Rectal smooth muscle tissue (tissue), 1 donor: ENCODE measurements around the gene CDKN1B.

ENCODE experiments used
- H3K27ac ChIP-seq: one replicate; pipeline ENCODE4 v1.7.0; 2013; ENCODE audit warnings: low read depth, low read length, inconsistent platforms
- H3K27me3 ChIP-seq: one replicate; pipeline ENCODE4 v1.7.0; 2013; ENCODE audit warnings: low read length; ENCODE audit not compliant: control insufficient read depth, insufficient read depth
- H3K36me3 ChIP-seq: one replicate; pipeline ENCODE4 v1.7.0; 2013; ENCODE audit warnings: low read length; ENCODE audit not compliant: control insufficient read depth, insufficient read depth
- H3K4me1 ChIP-seq: one replicate; pipeline ENCODE4 v1.7.0; 2013; ENCODE audit warnings: low read length; ENCODE audit not compliant: control insufficient read depth, insufficient read depth
- H3K4me3 ChIP-seq: one replicate; pipeline ENCODE4 v1.7.0; 2013; ENCODE audit warnings: low read length
- H3K9ac ChIP-seq: one replicate; pipeline ENCODE4 v1.7.0; 2013; ENCODE audit warnings: low read length

The CDKN1B gene

DNA sequence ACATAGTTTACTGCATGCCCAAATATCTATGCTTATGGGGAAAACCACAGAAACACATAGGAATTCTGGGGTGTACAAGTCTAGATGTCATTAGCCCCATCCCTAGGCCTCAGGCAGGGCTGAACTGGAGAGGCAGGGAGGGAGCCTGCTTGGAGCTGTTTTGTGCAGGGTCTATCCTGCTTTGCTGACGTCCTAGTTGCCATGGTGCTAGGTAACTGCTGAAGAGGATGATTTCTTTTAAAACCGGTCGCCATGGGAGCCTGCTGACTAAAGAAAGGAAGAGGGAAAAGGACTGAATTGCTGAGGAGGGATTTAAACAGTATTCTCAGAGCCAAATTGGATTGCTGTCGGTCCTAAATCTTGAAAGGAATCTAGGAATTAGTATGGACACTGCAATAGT, 31.9 kb upstream of the CDKN1B start:
- Histone ChIP-seq H3K4me1 (no peaks in the 10 kb centered on the region), H3K36me3 (no peaks in the 10 kb centered on the region), H3K27me3 (no peaks in the 10 kb centered on the region), H3K4me3 (no peak overlapping the region), H3K9ac (no peak overlapping the region), H3K27ac (no peak overlapping the region)

DNA sequence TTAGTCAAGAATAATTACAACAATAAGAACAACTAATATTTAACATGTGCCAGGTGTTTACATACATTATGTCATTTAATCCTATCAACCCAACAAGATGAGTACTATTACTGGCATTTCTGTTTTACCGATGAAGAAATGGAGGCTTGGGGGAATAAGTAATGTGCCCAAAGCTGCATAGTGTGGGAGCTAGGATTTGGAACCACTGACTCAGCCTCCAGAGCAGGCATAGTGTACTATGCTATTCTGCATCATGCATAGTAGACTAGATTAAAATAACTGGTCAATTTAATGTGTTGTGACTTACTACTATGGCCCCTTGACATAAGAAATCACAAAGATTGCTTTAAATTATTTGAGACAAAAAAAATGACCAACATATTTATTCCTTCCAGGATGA, 30.7 kb upstream of the CDKN1B start:
- Histone ChIP-seq H3K9ac (no peak overlapping the region), H3K4me1 (no peaks in the 10 kb centered on the region), H3K27me3 (no peaks in the 10 kb centered on the region), H3K4me3 (no peak overlapping the region), H3K36me3 (no peaks in the 10 kb centered on the region), H3K27ac (no peak overlapping the region)

DNA sequence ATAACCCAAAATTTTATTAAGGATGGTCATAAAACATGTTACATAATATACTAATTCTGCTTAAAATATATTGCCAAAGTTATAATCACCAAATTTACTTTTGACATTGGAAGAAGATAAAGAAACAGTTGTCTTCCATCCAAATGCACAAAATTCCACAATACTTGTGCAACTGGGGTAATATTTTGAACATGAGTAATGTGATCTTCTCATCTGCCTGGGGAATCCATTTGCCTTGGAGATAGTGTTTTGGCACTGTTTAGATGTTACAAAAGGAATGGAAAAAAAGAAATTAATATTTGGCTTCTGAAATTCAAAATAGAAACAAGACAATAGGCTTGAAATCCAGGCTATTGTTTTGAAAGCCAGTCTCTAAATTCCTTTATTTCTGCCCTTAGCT, 30.2 kb upstream of the CDKN1B start:
- no peak overlapping the region for H3K27ac ChIP-seq
- H3K4me3 ChIP-seq = no peak overlapping the region
- H3K27me3 ChIP-seq = no peaks in the 10 kb centered on the region
- no peaks in the 10 kb centered on the region for H3K36me3 ChIP-seq
- H3K9ac ChIP-seq = no peak overlapping the region
- H3K4me1 ChIP-seq = no peaks in the 10 kb centered on the region

DNA sequence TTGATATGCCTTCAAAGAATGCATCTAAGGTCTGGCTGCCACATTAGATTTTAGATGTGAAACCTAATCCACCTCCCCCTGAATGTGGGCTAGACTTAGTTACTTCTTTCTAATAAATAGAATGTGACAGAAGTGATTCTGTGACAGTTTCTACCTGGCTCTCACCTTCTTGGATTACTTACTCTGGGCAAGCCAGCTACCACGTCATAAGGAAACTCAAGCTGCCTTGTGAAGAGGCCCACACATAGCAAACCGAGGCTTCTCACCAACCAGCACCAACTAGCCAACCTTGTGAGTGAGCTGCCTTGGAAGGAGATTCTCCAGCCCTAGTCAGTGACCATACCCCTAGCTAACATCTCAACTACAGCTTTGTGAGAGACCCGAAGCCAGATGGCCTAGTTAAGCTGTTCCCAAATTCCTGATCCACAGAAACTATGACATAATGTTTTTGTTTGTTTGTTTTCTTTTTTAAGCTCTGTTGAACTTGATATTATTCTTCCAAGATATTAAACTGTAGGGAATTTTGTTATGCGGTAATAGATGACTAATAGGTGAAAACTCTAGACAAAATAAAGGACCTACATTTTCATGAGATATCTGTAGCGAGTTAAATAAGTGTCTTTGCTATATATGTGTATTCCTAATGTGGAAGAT, 27.4 kb upstream of the CDKN1B start:
- no peaks in the 10 kb centered on the region for H3K4me1 ChIP-seq
- no peak overlapping the region for H3K4me3 ChIP-seq
- no peak overlapping the region for H3K9ac ChIP-seq

DNA sequence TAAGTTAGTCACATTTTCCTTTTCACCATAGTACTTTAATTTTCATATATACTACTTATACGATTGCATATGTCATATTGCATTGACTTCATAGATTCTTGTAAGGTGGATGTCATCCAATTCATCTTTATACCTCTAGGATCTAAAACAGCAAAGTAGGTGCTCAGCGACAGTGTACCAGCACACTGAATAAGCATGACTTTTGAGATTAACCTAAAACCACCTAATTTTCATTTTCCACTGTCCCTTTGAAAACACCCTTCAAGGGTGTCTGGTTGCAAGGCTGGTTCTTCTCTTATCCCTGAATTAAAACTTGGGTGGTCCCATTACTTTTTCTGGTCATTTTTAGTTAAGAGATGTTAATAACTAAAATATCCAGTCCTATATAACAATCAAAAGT, 25.6 kb upstream of the CDKN1B start:
- no peak overlapping the region for H3K27ac ChIP-seq
- no peak overlapping the region for H3K9ac ChIP-seq
- H3K27me3 ChIP-seq = no peaks in the 10 kb centered on the region
- H3K4me3 ChIP-seq = no peak overlapping the region
- no peaks in the 10 kb centered on the region for H3K36me3 ChIP-seq
- H3K4me1 ChIP-seq = no peaks in the 10 kb centered on the region

More for the DNA sequence above, 27.4 kb upstream of the CDKN1B start:
- Histone ChIP-seq H3K36me3 (no peaks in the 10 kb centered on the region), H3K27ac (no peak overlapping the region), H3K27me3 (no peaks in the 10 kb centered on the region)

DNA sequence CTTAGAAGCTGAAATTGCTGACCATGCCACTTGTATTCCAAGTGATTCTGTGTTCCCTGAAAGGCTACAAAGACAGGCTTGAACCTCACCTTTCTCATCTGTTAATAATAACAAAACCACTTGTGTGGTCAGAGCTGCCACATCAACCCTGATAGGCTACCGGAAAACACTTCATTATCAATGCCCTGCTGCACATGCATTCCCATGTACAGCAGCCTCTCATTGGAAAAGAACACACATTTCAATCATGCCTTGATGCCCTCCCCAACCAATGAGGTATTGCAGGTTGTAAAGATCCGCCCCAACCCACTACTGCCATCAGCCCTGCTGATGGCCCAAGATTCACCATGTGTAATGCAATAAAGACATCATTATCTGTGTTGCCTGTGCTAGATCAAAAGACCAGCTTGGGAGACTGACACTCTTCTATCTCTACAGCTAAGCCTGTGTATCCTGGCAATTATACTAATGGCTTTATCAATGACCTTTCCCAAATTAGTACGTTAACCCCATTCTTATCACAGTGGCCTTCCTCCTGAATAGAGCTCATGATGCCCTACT, 24.0 kb upstream of the CDKN1B start:
- Histone ChIP-seq H3K27me3 (no peaks in the 10 kb centered on the region), H3K9ac (no peak overlapping the region), H3K4me1 (no peaks in the 10 kb centered on the region), H3K27ac (no peak overlapping the region), H3K4me3 (no peak overlapping the region), H3K36me3 (no peaks in the 10 kb centered on the region)

DNA sequence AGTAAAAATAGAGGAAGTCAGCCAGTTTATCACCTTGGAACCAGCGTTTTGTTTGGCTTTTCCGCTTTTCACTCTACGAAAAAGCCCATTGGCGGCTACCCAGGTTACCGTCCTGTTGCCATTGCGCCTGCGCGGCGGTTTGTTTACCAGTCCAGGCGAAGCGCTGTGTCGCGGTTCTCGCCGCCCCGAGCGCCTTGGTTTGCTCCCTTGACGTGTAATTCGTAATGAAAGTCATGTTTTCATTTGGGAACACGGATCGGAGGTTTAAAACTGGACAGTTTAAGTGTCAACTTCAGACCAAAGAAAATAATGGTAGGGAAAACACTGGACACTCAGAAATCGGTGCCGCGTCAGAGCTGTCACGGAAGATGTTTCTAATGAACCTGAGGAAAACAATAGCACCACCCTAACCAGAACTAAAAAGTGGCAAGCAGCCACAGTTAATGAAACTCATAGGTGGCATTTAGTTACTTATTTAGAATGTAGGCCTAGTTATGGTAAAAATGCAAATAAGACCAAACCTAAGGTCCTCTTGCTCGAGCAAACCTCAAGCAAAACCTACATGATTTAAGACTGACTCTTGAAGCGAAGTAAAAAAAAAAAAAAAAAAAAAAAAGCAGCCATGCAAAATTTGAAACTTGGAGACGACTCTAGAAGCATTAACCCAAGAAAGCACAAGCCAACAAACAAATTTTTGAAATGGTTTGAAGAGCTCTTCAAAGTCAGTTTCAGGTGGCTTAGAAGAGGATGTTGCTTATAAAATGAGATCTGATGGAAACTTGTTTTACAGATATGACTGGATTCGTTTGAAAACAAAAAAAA, 20.4 kb upstream of the CDKN1B start:
- Histone ChIP-seq H3K27me3 (no peaks in the 10 kb centered on the region), H3K36me3 (no peaks in the 10 kb centered on the region), H3K27ac (peak overlapping the region; percentile 92), H3K9ac (peak overlapping the region; percentile 74), H3K4me3 (peak overlapping the region; percentile 76), H3K4me1 (no peaks in the 10 kb centered on the region)

DNA sequence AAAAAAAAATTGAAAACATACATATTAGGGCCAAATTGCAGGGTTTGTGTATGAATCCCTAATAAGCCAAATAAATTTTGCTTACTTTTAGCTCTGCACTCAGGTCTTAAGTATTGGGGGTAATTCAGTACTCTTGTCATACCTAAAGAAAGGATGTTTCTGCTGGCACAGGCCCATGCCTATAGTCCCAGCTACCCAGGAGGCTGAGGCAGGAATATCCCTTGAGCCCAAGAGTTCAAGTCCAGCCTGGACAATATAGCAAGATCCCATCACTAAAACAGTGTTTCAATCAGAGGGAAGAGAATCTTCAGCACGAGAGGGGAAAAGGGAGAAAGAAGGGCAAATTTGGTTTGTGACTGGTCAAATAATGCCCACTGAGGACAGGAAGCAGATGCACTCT, 17.8 kb upstream of the CDKN1B start:
- Histone ChIP-seq H3K4me1 (no peaks in the 10 kb centered on the region), H3K9ac (no peak overlapping the region), H3K4me3 (no peak overlapping the region), H3K36me3 (no peaks in the 10 kb centered on the region), H3K27ac (no peak overlapping the region), H3K27me3 (no peaks in the 10 kb centered on the region)

DNA sequence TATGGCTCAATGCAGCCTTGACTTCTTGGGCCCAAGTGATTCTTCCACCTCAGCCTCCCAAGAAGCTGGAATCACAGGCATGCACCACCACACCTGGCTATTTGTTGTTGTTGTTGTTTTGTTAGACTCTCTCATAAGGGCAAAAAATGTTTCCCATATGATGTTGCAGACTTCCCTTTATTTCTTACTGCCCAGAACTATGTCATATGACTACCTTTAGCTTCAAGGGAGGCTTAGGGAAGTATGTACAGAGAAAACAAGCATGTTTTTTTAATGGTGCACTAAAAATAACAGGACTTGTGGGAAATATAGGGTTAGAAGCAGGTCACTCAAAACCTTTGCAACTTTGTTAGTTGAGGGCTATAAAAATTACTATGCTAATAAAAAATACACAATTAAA, 16.9 kb upstream of the CDKN1B start:
- no peak overlapping the region for H3K9ac ChIP-seq
- no peaks in the 10 kb centered on the region for H3K36me3 ChIP-seq
- H3K27ac ChIP-seq = no peak overlapping the region
- H3K4me3 ChIP-seq = no peak overlapping the region
- no peaks in the 10 kb centered on the region for H3K27me3 ChIP-seq
- H3K4me1 ChIP-seq = no peaks in the 10 kb centered on the region

DNA sequence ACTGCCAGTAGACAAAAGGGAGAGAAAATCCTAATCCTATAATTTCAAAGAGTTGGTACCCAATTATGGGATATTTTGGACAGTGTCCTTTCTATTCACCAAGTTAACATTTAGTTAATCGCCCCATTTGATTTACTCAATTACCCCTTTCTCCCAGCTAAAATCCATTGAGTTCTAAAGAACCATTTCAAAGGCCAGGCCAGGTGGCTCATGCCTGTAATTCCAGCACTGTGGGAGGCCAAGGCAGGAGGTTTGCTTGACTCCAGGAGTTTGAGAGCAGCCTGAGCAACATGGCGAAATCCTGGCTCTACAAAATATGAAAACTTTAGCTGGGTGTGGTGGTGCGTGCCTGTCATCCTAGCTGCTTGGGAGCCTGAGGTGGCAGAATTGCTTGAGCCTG, 15.7 kb upstream of the CDKN1B start:
- Histone ChIP-seq H3K9ac (no peak overlapping the region), H3K27ac (no peak overlapping the region), H3K27me3 (no peaks in the 10 kb centered on the region), H3K4me1 (no peaks in the 10 kb centered on the region), H3K36me3 (no peaks in the 10 kb centered on the region), H3K4me3 (no peak overlapping the region)

DNA sequence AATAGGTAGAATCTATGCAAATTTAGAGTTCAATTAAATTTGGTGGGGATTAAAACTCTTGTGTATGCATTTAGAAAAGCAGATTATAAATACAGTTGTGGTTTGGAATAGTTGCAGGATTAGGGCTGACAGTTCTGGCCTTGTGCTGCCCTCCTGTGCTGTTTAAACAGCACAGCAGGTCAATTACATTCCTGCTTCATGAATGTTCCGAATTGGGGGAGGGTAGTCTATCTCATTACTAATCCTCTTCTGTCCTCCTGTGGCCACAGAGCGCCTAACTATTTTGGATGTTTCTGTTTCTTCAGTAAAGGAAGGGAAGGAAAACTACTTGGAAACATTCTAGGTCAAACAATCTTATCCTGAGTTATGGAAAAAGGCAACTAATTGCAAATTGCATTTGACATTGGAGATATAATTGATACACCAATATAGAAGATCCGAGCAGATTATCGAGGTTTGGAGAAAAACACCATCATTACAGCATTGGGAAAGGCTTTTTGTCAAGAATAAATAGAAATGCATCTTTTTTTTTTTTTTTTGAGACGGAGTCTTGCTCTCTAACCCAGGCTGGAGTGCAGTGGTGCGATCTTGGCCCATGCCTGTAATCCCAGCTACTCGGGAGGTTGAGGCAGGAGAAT, 12.5 kb upstream of the CDKN1B start:
- Histone ChIP-seq H3K27ac (no peak overlapping the region), H3K4me1 (no peaks in the 10 kb centered on the region), H3K4me3 (no peak overlapping the region), H3K36me3 (no peaks in the 10 kb centered on the region), H3K27me3 (no peaks in the 10 kb centered on the region), H3K9ac (no peak overlapping the region)

DNA sequence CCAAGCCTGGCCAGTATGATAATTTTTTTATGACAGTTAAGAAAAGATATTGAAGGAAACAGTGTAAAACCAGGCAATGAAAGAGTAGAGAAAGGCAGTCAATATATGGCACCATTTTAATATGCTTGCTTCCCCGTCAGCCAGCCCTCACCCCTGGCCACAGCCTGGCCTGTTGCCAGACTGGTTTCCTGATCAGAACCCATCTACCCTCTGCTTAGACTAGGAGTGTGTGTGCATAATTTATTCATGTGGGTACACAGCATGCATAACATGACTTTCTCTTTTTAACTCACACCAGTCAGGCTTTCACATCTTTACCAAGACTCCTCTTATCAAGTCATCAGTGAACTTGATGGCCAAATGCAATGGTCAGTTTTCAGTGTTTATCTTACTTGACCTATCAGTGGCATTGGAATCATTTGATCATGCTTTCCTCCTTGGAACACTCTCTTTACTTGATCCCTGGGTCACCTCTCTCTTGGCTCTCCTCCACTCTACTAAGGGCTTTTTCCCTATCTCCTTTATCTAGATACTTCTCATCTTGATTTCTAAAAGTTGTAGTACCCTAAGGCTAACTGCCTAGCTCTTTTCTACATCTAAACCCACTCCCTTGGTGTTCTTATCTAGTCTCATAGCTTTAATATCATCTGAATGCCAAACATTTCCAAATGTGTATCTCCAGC, 11.2 kb upstream of the CDKN1B start:
- Histone ChIP-seq H3K4me3 (no peak overlapping the region), H3K4me1 (no peaks in the 10 kb centered on the region), H3K36me3 (no peaks in the 10 kb centered on the region), H3K9ac (no peak overlapping the region), H3K27me3 (no peaks in the 10 kb centered on the region), H3K27ac (no peak overlapping the region)
